Amniotic stem cell (primary cell): ENCODE results near the gene RAD51B.

Experiments
- DNase-seq: peaks from one replicate; lab custom pipeline; 2025; lab: John Stamatoyannopoulos, UW

Gene RAD51B

GRCh38 chr14:68468437-68469207 lies 649.0 kb downstream of the RAD51B start:
- DNase-seq: no peak

GRCh38 chr14:68469208-68469713 lies 649.7 kb downstream of the RAD51B start:
- DNase-seq: no peak

- no peak for DNase-seq
Measured at GRCh38 chr14:68470361-68470760, 650.8 kb downstream of the RAD51B start.

GRCh38 chr14:68471029-68471963 lies 651.7 kb downstream of the RAD51B start:
- no peak for DNase-seq

- no peak for DNase-seq
Measured at GRCh38 chr14:68471964-68472508, 652.5 kb downstream of the RAD51B start.

GRCh38 chr14:68473069-68473468 lies 653.5 kb downstream of the RAD51B start:
- DNase-seq: no peak

- no peak for DNase-seq
Measured at GRCh38 chr14:68473794-68474193, 654.2 kb downstream of the RAD51B start.

- DNase-seq: no peak
Measured at GRCh38 chr14:68474741-68475140, 655.2 kb downstream of the RAD51B start.

- DNase-seq: no peak
Measured at GRCh38 chr14:68475802-68476201, 656.2 kb downstream of the RAD51B start.

GRCh38 chr14:68476212-68477109 lies 656.9 kb downstream of the RAD51B start:
- no peak for DNase-seq

GRCh38 chr14:68477110-68477455 lies 657.5 kb downstream of the RAD51B start:
- DNase-seq: no peak

GRCh38 chr14:68477461-68478085 lies 658.0 kb downstream of the RAD51B start:
- DNase-seq: no peak

GRCh38 chr14:68479247-68479646 lies 659.7 kb downstream of the RAD51B start:
- no peak for DNase-seq

GRCh38 chr14:68482018-68482417 lies 662.4 kb downstream of the RAD51B start:
- no peak for DNase-seq

- no peak for DNase-seq
Measured at GRCh38 chr14:68482772-68483395, 663.3 kb downstream of the RAD51B start.

- DNase-seq: no peak
Measured at GRCh38 chr14:68486033-68486732, 666.6 kb downstream of the RAD51B start.

GRCh38 chr14:68486809-68487208 lies 667.2 kb downstream of the RAD51B start:
- no peak for DNase-seq

GRCh38 chr14:68487805-68488590 lies 668.4 kb downstream of the RAD51B start:
- DNase-seq: no peak

GRCh38 chr14:68491793-68492192 lies 672.2 kb downstream of the RAD51B start:
- no peak for DNase-seq
